Right renal pelvis (tissue), 4 donors: Measurements from ENCODE around the gene OR11A1. TPM values are rescaled to one million over a fixed set of nuclear protein-coding genes. Genes with fewer than 3 reads are reported as not detected.
"Not testable (repeated sequence)": the region's sequence is repeated elsewhere in the genome, so short reads cannot be mapped to it uniquely, and the experiment has no call there.

Experiments used
- DNase-seq, 4 donors: peaks; one replicate each; pipeline ENCODE4 v3.0.0-alpha.2; 2013; ENCODE audit warnings: low read depth in 4 of 4, low spot score in 3 of 4, missing footprints in 1 of 4
- polyA plus RNA-seq, 4 donors: library from polyadenylated mRNA; unstranded; fragments of 120-200 nt; gene quantifications; one replicate each; pipeline ENCODE4 v1.2.1, GENCODE V29; 2013; ENCODE audit not compliant: insufficient read length in 4 of 4

Gene OR11A1
- polyA plus RNA-seq, 4 donors = not detected

DNA sequence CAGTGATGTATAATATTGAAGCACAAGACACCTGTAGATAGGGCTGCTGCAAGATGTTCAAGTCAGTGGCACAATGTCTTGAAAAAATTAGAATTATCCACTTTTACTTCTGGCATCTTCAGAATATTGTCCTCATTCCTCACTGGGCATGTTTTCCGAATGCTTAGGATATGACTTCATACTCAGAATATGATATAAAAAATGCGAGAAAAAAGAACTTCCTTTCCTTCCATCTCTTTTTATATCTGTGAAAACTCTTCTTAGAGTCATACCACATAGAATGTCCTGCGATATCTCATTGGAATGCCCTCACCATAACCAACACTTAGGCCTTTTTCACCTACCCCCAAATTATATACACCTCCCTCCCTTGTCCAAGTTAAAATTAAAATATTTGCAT lies 26.3 kb upstream of the OR11A1 start:
- DNase-seq = no peak

GRCh38 chr6:29479560-29479959 lies 22.7 kb upstream of the OR11A1 start:
- no peak for DNase-seq

DNA sequence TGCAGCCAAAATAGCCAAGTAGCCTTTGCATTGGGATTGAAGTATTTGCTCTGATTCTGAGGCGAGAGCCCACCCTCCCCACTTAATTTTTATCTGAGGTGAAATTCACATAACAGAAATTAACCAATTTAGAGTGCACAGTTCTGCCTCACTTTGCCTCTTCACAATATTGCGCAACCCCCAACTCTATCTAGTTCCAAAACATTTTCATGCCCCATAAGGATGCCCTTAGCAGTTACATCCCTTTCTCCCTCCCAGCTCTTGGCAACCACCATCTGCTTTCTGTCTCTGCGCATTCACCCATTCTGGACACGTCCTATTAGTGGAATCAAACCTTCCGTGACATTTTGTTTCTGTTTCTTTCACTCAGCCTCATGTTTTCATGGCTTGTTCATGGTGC lies 21.9 kb upstream of the OR11A1 start:
- DNase-seq = no peak

DNA sequence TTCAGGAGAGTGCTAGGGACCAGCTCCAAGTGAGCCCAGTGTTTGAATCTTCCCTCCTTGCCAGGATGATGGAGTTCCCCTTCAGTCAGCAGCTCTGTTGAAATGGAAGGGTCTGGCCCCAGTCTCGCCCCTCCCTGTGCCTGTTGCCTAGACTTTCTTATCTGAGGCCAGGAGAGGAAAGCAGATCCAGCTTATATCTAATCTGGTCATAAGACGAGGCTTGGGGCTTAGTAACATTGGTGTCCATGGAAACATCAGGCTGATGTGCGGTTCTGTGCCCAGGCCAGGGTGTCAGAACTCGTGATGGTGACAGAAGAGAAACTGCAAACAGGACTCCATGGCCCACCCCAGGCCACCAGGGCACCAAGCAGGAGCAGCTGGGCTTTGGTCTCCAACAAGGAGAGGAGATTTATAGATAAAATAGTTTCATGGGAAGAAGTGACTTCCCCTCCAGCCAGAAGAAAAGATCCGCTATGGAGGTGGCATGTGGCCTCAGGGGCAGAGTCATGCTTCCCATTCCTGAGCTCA lies 21.1 kb upstream of the OR11A1 start:
- no peak for DNase-seq

DNA sequence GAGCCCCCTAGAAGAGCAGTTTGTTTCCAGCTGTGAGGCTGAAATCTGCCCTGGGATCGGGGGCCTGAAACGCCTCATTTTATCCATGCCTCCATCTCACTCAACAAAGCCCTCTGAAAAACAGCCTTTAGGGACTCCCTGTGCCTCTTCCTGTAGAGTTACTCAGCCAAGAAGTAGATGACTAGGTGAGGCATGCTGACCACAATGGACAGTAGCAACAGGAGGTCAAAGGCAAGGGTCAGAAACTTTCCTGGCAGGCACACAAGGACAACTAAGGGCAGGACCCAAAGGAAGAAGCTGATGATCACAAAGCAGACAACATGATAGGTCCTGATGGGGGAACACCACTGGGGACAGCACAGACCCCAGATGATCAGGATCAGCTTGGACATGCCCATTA lies 18.1 kb upstream of the OR11A1 start:
- no peak for DNase-seq

DNA sequence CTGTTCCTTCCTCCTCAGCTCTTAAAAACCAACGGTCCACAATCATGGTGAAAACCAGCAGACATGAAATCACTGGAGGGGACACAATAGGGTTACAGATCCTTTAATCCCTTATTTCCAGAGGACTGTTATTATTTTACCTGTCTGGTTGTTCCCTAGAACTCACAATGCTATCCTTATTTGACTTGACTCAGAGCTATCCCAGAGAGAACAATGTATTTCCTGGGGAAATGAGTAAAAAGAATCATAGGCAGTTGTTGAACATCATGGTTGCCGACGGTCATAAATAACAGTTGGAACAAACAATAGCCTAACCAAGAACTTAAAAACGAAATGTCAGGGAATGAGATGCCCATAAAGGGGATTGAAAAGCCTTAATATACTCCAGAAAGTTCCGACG lies 9.4 kb upstream of the OR11A1 start:
- no peak for DNase-seq

GRCh38 chr6:29465801-29466200 lies 8.9 kb upstream of the OR11A1 start:
- no peak for DNase-seq

DNA sequence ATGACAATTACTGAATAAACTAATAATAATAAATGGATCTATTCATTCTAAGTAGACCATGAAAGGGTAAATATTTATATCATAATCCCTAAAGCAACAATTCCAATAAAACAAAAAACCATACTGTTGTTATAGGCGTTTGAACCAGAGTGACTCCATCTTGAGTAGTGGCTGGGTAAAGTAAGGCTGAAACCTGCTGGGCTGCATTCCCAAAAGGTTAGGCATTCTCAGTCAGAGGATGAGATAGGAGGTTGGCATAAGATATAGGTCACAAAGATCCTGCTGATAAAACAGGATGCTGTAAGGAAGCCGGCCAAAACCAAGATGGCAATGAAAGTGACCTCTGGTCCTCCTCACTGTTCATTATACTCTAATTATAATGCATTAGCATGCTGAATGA lies 8.4 kb upstream of the OR11A1 start:
- DNase-seq = no peak

GRCh38 chr6:29462022-29462421 lies 5.2 kb upstream of the OR11A1 start:
- DNase-seq = no peak

DNA sequence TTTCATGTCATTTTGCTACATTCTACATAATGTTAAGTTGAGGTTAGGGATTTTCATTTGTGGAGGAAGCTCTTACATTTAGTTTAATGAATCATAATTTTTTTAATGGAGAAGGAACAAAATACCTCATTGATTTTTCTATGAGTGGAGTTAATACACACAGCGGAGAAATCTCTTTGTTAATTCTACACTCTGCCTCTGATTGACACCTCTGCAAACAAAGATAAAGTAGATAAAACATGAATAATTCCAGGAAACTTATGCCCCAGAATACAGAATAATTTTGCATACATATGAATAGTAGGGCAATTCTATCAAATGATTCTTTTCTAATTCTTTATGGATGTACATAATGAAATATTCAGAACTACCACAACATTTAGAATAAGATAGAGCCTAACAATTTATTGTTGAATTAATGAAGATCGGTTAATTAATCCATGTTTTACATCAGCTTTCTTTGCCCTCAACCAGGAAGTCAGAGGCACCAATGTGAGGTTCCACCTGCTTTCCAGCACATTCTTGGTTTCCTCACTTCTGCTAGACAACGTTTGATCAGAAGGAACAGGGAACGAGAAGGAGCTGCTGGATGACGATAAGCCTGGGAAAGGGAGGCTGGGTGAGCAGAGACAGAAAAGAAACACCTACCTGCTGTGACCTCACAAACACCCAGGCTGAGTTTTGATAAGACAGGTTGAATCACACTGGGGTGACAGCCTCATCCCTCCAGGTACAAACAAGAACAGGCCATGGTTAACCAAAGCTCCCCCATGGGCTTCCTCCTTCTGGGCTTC lies 4.3 kb upstream of the OR11A1 start:
- no peak for DNase-seq

GRCh38 chr6:29451471-29452193 lies 5.2 kb downstream of the OR11A1 start:
- DNase-seq = no peak

DNA sequence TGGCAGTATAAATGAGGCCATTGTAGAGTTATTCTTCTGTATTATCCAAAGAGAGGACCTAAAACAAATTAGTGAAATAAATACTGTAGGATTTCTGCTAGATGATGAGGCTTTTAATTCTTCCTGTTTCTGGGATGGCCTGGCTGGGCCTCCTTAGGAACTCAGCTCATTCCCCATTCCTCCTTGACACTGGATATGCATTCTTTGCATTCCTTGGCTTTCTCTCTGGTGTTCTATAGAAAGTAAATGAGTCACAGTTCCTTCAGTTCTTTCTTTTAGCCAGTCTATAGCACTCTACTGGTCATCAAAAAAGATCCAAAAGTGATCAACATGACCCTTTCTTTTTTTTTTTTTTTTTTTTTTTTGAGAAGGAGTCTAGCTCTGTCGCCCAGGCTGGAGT lies 9.2 kb downstream of the OR11A1 start:
- no peak for DNase-seq

DNA sequence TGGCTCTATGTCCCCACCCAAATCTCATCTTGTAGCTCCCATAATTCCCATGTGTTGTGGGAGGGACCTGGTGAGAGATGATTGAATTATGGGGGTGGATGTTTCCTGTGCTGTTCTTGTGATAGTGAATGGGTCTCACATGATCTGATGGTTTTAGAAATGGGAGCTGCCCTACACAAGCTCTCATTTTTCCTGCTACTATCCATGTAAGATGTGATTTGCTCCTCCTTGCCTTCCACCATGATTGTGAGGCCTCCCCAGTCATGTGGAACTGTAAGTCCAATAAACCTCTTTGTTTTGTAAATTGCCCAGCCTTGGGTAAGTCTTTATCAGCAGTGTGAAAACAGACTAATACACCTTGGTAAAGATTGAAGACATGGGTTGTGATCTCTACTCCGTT lies 12.8 kb downstream of the OR11A1 start:
- DNase-seq = not testable (repeated sequence)

DNA sequence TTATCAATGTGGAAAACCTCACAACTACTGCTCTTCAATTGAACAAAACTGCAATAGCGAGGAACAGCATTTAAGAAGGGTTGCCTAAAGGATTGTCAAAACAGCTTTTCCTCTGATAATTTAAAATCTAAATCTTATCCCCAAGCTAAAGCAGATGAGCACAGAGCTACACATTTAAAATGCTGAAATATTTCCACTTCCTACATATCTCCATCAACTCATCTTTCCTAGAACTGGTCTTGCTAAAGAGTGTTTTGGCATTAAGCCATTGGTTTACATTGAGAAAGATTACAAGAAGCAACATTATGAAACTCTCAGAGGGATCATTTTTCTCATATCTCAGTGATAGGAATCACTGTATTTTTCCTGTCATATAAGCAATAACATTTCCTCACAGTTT lies 14.2 kb downstream of the OR11A1 start:
- no peak for DNase-seq

- no peak for DNase-seq
Observed at GRCh38 chr6:29439006-29439405, 17.9 kb downstream of the OR11A1 start, which contains the start of gene OR10C1. TSS of gene OR10C1 (plus strand) at chr6:29439306. CDS start at chr6:29440016, 710 bp downstream.

DNA sequence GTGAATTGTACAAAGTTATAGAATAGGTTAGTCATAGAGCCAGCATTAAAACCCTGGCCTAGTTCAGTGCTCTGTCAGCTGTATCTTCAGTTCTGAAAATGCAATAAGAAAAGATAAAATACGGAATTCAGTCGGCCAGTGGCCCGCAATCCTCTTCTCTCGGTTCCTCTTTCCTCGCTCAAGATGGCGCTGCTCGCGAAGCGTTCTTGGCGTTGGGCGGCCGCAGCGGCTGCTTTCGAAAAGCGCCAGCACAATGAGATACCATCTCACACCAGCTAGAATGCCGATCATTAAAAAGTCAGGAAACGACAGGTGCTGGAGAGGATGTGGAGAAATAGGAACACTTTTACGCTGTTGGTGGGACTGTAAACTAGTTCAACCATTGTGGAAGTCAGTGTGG lies 20.1 kb downstream of the OR11A1 start:
- DNase-seq = not testable (repeated sequence)

DNA sequence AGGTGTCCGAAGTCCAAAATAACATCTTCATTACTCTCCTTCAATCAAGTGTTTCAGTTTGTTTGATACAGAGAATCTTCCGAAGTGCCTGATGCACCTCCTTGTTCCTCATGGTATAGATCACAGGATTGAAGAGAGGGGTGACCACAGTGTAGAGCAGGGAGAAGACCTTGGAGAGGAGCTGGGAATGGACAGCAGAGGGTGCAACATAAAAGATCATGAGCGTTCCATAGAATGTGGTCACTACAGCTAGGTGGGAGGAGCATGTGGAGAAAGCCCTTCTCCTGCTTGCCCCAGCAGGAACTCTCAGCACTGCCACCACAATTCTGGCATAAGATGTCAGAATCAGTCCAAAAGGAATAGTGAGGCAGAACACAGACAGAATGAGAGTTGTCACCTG lies 30.2 kb downstream of the OR11A1 start:
- DNase-seq = no peak

- DNase-seq = no peak
Observed at GRCh38 chr6:29425075-29425474, 31.8 kb downstream of the OR11A1 start.

GRCh38 chr6:29424575-29424974 lies 32.3 kb downstream of the OR11A1 start:
- DNase-seq = no peak

DNA sequence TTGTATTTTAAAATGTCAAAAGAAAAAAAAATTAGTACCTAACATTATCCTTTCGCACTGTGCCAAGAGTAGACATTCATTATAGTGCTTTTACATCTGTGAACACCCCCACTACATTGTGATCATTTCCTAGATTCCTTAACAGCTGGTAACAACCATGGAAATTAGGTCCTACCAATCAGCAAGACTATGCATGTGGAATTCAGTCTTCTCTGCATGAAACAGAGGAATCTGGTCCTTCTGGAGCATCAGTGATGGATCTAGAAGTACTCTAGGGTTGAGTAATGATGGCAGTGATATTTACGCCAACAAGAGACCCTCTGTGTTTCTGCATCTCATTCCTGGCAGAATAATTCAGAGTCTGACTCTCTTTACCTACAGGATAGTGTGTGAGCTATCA lies 32.7 kb downstream of the OR11A1 start:
- DNase-seq = no peak

GRCh38 chr6:29419516-29419915 lies 37.4 kb downstream of the OR11A1 start:
- DNase-seq = no peak

DNA sequence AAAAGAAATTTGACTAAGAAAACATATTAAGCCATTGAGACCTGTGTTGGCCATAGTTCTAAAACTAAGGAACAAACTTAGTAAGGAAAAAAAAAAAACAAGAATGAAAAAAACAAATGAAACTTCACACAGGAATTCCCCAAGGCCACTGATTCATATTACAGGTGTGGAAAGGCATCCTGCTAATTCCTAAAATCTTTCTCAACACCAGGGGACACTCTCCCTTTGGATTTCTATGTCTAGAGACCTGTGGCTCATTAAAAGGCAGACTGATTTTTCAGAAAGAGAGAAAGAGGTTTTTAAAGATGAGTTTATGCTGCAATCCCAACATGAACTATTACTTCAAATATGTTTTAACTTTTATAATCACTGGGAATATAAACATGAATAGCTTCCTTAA lies 42.3 kb downstream of the OR11A1 start, which contains the start of gene OR12D1:
OR12D1 (plus strand) TSS at position 341 of the 400 bp plus-strand sequence.
- no peak for DNase-seq
